ENCODE measurements around the gene ARL14. TPM values are rescaled to one million over a fixed set of nuclear protein-coding genes. Genes with fewer than 3 reads are reported as not detected.

The ARL14 gene
- total RNA-seq, 1 donor from 2014 or later = 0.53 TPM

- Mint-ChIP-seq H3K4me3 (peak overlapping the region; percentile 66), H3K27ac (peak overlapping the region; percentile 81)
Measured at GRCh38 chr3:160677459-160677881, 510 bp downstream of the ARL14 start.

GRCh38 chr3:160678292-160678842 is 1.4 kb downstream of the ARL14 start:
- peaks cover 37% of the 10 kb centered on the region for H3K4me1 Mint-ChIP-seq (ENCODE audit: unreplicated experiment)
- no peak for DNase-seq (ENCODE audit: extremely low spot score, unreplicated experiment)
- no peaks in the 10 kb centered on the region for H3K27me3 Mint-ChIP-seq
- peaks cover 4% of the 10 kb centered on the region for H3K9me3 Mint-ChIP-seq
- peak overlapping the region; percentile 75 for H3K27ac Mint-ChIP-seq
- no peaks in the 10 kb centered on the region for H3K36me3 Mint-ChIP-seq
- H3K4me3 Mint-ChIP-seq = peak overlapping the region; percentile 50
- TF ChIP-seq CTCF (conservative IDR thresholded peaks at IDR 0.05) = no peak

More at GRCh38 chr3:160677459-160677881, 510 bp downstream of the ARL14 start:
- Mint-ChIP-seq H3K27me3 (no peaks in the 10 kb centered on the region), H3K9me3 (peaks cover 4% of the 10 kb centered on the region), H3K36me3 (no peaks in the 10 kb centered on the region), H3K4me1 (ENCODE audit: unreplicated experiment) (peaks cover 37% of the 10 kb centered on the region)
- no peak for DNase-seq (ENCODE audit: extremely low spot score, unreplicated experiment)
- TF ChIP-seq CTCF (conservative IDR thresholded peaks at IDR 0.05) = no peak

- Mint-ChIP-seq H3K27ac (no peak overlapping the region), H3K27me3 (no peaks in the 10 kb centered on the region), H3K4me1 (ENCODE audit: unreplicated experiment) (peaks cover 10% of the 10 kb centered on the region), H3K36me3 (no peaks in the 10 kb centered on the region), H3K9me3 (no peaks in the 10 kb centered on the region), H3K4me3 (no peak overlapping the region)
- no peak for DNase-seq (ENCODE audit: extremely low spot score, unreplicated experiment)
- TF ChIP-seq CTCF (conservative IDR thresholded peaks at IDR 0.05) = no peak
Measured at GRCh38 chr3:160684368-160684740, 7.4 kb downstream of the ARL14 start.

GRCh38 chr3:160685144-160685766 is 8.3 kb downstream of the ARL14 start:
- Mint-ChIP-seq H3K36me3 (no peaks in the 10 kb centered on the region), H3K9me3 (no peaks in the 10 kb centered on the region), H3K27ac (no peak overlapping the region), H3K4me3 (no peak overlapping the region), H3K27me3 (no peaks in the 10 kb centered on the region), H3K4me1 (ENCODE audit: unreplicated experiment) (peaks cover 4% of the 10 kb centered on the region)
- peak; percentile 68 for TF ChIP-seq CTCF (conservative IDR thresholded peaks at IDR 0.05)
- no peak for DNase-seq (ENCODE audit: extremely low spot score, unreplicated experiment)

- DNase-seq (ENCODE audit: extremely low spot score, unreplicated experiment) = no peak
- peak; percentile 69 for TF ChIP-seq CTCF (conservative IDR thresholded peaks at IDR 0.05)
Measured at GRCh38 chr3:160686955-160687535, 10.1 kb downstream of the ARL14 start.

More at GRCh38 chr3:160686955-160687535, 10.1 kb downstream of the ARL14 start:
- no peaks in the 10 kb centered on the region for H3K27me3 Mint-ChIP-seq
- no peaks in the 10 kb centered on the region for H3K9me3 Mint-ChIP-seq
- H3K36me3 Mint-ChIP-seq = no peaks in the 10 kb centered on the region
- H3K4me1 Mint-ChIP-seq (ENCODE audit: unreplicated experiment) = no peaks in the 10 kb centered on the region
- H3K4me3 Mint-ChIP-seq = no peak overlapping the region
- no peak overlapping the region for H3K27ac Mint-ChIP-seq
